ENCODE results near the gene CBY3.
"Not testable (repeated sequence)": the region's sequence is repeated elsewhere in the genome, so short reads cannot be mapped to it uniquely, and the experiment has no call there.

The CBY3 gene

DNA sequence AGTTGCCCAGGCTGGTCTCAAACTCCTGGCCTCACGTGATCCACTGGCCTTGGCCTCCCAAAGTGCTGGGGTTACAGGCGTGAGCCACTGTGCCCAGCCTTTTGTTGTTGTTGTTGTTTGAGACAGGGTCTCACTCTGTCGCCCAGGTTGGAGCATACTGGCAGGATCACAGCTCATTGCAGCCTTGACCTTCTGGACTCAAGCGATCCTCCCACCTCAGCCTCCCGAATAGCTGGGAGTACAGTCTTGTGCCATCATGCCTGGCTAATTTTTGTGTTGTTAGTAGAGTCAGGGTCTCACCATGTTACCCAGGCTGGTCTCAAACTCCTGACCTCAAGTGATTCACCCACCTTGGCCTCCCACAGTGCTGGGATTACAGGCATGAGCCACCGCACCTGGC is 19.2 kb downstream of the CBY3 start:
- FAIRE-seq: not testable (repeated sequence)

GRCh38 chr5:179658179-179658856 is 22.5 kb downstream of the CBY3 start:
- not testable (repeated sequence) for FAIRE-seq

- not testable (repeated sequence) for FAIRE-seq
These were observed 23.3 kb downstream of the CBY3 start for GRCh38 chr5:179657302-179658178.

GRCh38 chr5:179653135-179653534 is 27.7 kb downstream of the CBY3 start:
- FAIRE-seq: not testable (repeated sequence)

DNA sequence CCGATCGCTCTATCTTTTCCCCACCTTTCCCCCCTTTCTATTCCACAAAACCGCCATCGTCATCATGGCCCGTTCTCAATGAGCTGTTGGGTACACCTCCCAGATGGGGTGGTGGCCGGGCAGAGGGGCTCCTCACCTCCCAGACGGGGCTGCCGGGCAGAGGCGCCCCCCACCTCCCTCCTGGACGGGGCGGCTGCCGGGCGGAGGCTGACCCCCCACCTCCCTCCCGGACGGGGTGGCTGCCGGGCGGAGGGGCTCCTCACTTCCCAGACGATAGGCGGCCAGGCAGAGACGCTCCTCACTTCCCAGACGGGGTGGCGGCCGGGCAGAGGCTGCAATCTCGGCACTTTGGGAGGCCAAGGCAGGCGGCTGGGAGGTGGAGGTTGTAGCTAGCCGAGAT is 30.6 kb downstream of the CBY3 start:
- not testable (repeated sequence) for FAIRE-seq

- not testable (repeated sequence) for FAIRE-seq
These were observed 31.6 kb downstream of the CBY3 start for GRCh38 chr5:179649166-179649703.

DNA sequence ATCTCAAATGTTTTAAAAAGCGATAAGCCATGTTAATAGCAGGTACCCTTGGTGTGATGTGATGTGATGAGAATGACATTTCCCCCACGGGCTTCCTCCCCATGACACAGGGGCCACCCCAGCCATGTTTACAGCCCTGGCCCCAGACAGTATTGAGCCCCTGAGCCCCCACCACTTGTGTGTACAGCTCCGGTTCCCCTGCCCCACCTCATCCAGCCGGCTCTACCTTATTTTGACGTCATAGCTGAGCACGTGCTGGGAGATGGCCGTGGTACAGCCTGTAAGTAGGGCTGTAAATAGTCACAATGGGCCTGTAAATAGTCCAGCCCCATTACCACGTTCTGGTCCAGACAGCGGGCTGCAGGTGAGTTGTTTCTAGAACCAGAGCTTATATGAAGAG is 32.4 kb downstream of the CBY3 start:
- no peak for FAIRE-seq

DNA sequence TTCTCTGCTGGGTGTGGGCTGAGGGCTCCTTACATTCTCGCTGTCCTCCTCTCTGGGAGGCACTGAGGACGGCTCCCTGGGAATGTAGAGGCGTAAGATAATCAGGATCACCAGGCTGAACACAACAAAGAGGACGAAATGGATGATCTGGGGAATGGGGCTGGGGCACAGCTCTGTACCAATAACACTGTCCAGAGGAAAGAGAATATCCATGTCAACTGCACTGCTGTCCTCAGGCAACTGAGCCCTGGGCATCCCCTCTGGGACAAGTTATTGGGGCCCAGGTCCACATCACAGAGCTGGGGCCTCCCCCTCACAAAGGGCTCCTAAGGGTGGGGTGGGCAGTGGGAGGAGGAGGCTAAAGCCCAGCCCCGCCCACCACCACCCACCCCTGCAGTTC is 36.1 kb downstream of the CBY3 start:
- FAIRE-seq: not testable (repeated sequence)

GRCh38 chr5:179643141-179643920 is 37.5 kb downstream of the CBY3 start:
- not testable (repeated sequence) for FAIRE-seq

DNA sequence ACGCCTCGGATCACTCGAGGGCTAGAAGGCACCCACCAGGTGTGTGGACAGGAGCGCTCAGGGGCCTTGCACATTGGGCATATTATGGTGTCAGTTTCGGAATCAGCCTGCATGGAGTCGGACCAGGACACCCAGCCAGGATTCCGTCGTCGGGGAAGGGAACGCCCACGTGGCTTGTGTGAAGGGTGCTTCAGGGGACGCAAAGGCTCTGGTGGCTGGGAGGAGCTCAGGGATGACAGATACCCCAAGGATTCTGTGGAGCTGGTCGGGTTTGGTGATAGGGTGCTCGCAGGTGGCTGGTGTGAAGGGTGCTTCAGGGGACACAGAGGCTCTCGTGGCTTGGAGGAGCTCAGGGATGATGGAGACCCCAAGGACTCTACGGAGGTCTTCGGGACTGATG is 38.2 kb downstream of the CBY3 start:
- not testable (repeated sequence) for FAIRE-seq

- FAIRE-seq: not testable (repeated sequence)
These were observed 39.1 kb downstream of the CBY3 start for GRCh38 chr5:179641745-179642144.

DNA sequence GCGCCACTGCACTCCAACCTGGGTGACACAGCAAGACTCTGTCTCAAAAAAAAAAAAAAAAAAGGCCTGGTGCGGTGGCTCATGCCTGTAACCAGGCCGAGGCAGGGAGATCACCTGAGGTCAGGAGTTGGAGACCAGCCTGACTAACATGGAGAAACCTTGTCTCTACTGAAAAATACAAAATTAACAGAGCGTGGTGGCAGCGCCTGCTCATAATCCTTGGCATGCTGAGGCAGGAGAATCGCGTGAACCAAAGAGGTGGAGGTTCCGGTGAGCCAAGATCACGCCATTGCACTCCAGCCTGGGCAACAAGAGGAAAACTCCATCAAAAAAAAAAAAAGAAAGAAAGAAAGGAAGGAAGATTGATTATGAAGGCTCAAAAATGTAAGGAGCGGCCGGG is 41.5 kb downstream of the CBY3 start:
- not testable (repeated sequence) for FAIRE-seq

DNA sequence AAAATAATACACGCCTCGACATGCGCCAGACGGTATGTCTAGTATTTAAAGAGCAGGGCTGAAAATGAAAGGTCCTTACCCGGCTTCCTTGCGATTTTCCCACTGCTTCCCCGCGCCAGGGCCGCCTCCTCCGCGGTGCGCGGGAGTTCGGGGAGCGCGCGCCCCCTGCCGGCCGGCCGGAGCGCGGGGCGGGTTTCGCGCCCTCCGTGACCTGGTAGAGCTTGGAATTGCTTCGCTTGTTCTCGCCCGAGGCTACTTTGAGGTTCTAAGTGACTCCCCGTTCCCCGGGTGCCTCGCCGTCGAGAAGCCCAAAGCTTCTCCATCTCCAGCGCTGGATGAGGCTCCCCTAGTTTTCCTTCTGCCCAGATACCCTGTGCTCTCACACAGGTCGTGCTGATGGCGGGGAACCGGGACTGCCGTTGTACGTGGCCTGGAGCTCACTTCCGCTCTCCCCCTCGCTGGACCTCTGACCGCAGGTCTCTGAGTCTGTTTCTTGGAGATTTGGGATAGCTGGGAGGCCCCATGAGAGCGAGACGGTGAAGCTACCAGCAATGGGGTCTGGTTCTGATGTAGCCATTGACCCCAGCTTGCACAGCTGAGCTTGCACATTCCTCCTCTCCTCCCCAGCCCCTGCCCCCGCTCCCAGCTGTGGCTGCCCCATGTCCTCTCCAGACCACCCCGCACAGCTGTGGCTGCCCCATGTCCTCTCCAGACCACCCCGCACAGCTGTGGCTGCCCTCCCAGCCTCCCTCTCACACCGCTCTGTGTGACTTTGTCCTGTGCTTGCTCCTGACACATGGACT is 46.3 kb downstream of the CBY3 start:
- FAIRE-seq: not testable (repeated sequence)

- FAIRE-seq: not testable (repeated sequence)
These were observed 47.1 kb downstream of the CBY3 start for GRCh38 chr5:179633501-179634369.

Measured in TTC549 (cell line).